Activated gamma-delta T cell treated with Interleukin-2 at 50 U/mL for 16 hours (primary cell): ENCODE results near the gene CCDC61.

Experiments
- DNase-seq: peaks from one replicate; pipeline ENCODE4 v3.0.0-alpha.2; 2020

CCDC61 gene

DNA sequence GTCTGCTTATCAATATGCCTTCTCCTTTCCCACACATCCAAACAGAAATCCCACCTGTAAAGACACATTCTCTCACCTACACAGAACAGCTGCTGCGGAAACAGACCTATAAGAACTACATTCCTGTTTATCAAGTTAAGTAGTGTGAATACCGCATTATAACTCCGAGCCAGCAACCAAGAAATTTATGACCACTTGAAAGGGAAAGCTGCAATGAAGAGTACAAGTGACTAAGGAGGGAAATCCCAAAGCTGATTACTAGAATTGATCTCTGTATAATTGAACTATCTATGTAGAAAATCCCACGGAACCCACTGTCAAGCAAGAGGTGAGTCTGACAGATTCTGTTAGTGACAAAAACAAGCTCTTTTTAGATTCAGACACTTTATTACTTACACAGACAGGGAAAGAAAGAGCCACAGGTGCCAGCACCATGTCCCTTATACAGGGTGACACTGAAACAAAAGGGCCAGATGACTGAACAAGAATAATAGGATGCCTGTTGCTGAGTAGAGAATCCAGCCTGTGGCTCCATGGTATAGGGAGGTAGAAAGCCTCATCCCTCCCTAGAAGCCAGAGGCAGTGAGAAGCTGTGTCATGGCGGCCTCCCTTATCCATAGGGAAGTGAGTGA is 47.1 kb downstream of the CCDC61 start:
- no peak for DNase-seq

DNA sequence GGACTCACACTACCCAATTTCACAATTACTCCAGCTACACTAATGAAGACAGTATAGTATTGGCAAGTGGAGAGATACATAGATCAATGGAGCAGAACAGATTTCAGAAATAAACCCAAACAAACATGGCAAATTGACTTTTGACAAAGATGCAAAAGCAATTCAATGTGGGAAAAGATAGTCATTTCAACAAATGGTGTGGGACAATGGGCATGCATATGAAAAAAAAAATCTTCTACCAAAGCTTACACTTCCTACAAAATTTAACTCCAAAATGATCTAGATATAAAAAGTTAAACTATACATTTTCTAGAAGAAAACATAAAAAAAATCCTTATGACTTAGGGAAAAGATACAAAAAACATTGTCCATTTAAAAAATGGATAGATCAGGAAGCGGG is 48.3 kb downstream of the CCDC61 start:
- no peak for DNase-seq

DNA sequence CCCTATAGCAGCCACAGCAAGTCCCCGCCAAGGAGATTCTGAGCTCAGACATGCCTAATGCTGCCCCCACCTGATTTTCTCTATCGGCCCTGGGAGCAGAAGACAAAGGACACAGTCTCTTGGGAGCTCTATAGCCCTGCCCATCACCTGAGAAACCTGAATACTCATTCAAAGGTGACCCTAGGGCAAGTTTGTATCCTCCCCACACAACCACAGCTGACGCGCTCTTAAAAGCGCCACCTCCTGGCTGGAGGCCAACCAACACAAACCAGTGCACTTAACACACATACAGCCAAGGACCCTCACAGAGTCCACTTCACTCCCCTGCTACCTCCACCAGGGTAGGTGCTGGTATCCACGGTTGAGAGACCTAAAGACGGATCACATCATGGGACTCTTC is 54.3 kb downstream of the CCDC61 start:
- DNase-seq = no peak

DNA sequence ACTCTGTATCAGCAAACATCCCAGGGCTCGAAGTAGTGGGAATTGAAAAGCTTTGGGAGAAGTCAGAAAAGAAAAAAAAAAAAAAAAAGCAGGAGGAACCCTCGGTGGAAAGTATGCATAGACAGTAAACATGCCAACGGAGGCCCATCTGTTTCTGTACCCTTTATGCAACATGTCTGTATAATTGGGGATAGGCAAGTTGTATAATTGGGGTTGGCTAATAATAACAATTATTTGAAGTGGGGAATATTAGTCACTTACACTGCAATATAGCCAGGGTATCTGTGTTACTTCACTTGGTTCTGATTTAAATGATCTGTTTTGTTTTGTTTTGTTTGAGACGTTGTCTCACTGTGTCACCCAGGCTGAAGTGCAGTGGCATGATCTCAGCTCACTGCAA is 57.6 kb downstream of the CCDC61 start:
- DNase-seq = no peak

DNA sequence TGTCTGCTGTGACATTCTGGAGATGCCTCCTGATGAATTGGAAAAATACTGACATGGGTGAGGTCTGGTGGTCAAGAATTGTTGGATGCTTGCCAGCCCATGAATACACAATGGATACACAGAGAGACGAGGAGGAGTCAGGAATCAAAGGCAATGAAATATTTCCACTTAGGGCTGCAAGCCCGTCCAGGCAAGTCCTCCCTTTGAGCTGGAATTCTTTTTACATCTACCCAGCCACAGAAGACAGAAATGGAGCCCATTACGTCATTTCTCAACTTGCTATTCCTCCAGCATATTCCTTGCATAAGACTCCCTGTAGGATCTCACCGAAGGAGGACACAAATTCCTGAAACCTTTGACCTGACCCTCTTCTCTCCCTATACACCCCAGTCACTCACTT is 61.3 kb downstream of the CCDC61 start:
- DNase-seq = no peak

DNA sequence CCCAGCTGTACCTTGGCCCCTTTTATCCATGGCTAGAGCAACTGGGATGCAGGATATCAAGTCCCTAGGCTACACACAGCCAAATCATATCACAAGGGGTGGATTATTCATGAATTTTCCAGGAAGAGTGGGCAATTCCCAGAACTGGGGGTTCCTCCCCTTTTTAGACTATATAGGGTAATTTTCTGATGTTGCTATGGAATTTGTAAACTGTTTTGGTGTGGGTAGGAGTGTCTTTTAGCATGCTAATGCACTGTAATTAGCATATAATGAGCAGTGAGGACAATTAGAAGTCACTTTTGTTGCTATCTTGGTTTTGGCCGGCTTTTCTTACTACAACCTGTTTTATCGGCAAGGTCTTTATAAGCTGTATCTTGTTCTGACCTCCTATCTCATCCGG is 63.5 kb downstream of the CCDC61 start:
- DNase-seq = no peak

DNA sequence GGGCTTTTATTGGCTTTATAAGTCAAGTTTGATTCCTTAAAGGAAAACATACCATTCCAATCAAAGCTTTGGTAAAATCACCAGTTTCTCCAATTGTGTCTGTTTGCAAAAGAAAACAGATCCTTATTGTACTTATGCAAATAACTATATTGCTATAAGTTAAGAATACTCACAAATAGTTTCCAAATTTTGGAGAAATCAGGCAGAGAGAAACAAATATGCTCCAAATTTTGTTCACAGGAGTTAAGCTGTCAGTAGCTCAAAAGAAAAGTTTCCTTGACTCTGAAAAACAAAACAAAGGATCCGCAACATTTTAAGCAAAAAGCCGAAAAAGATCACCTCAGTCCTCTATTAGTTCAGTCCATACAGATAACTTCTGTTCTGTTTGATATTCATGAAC is 64.7 kb downstream of the CCDC61 start:
- DNase-seq = no peak

DNA sequence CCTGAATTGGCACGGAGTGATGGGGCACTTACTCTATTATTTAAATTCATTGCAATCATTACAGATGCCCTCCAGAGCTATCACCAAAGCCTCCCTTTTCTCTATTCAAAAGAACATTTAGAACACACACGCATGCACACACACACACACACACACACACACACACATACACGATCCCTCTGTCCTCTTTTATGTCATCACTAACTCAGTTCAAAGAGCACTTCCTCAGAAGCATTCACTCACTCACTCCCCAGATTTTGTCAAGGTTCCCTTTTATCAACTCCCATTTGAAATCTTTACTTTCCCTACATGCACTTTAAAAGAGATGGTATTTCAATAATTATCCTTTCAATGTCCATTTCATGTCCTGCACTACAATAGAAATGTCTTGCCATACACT is 67.9 kb downstream of the CCDC61 start:
- DNase-seq = no peak

DNA sequence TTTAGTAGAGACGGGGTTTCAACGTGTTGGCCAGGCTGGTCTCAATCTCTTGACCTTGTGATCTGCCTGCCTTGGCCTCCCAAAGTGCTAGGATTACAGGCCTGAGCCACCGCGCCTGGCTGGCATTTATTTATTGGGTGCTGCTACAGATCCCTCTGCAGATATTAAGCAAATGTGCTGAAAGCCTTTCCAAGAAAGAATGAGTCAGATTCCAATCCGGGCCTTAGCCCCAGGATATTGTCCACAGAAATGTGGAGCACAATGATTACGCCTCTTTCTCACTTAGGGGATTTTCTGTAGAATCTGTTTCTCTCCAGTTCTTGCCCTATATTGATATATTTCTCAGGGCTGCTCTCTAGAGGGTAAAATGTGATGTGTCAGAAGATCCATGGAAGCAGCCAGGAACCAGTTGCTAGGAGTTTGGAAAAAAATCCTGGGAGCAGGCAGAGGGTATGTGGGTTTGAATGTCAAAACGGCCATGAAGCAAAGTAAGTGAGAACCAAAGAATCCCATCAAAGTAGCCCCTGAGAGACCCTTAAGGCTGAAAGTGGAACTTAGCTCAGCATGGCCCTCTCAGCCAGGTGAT is 70.3 kb downstream of the CCDC61 start:
- no peak for DNase-seq

DNA sequence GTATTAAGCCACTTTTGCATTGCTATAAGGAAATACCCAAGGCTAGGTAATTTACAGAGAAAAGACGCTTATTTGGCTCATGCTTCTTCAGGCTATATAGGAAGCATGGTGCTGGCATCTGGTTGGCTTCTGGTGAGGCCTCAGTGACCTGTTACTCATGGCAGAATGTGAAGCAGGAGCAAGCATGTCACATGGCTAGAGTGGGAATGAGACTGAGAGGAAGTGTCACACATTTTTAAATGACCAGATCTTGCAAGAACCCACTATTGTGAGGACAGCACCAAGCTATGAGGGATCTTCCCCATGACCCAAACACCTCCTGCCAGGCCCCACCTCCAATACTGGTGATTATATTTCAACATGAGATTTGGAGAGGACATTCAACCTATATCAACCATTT is 71.2 kb downstream of the CCDC61 start:
- DNase-seq = no peak

DNA sequence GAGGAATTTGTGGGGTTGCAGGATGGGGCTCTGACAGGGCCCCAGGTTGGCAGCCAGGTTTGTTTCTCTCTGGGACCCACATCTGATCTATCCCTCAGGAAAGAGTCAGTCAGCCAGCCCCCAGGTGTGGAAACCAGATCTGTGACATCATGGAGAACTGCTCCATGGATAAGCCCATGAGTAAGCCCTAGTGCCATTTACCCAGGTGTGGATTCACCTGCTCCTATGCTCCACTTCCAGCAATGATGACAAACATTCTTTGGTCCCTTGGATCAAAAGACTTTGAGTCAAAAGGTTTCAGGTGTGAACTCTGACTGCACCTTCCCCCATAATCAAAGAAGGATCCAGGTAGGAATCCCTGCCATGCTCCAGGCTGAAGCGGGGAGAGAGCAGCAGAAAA is 72.4 kb downstream of the CCDC61 start:
- DNase-seq = no peak
